Ectodermal cell (in vitro differentiated cells): ENCODE measurements around the gene ZNF761.
"Not testable (repeated sequence)": the region's sequence is repeated elsewhere in the genome, so short reads cannot be mapped to it uniquely, and the experiment has no call there.

Experiments
- H3K27ac ChIP-seq: 2 replicates; pipeline ENCODE4 v1.7.0; 2013; ENCODE audit warnings: mild to moderate bottlenecking, low read depth, low read length; ENCODE audit not compliant: insufficient read depth, poor library complexity, severe bottlenecking
- H3K27me3 ChIP-seq: 2 replicates; pipeline ENCODE4 v1.7.0; 2013; ENCODE audit warnings: mild to moderate bottlenecking, low read length; ENCODE audit not compliant: insufficient read depth, control insufficient read depth, poor library complexity, severe bottlenecking
- H3K36me3 ChIP-seq: one replicate; pipeline ENCODE4 v1.7.0; 2013; ENCODE audit warnings: low read length; ENCODE audit not compliant: control insufficient read depth, insufficient read depth
- H3K4me1 ChIP-seq: one replicate; pipeline ENCODE4 v1.7.0; 2013; ENCODE audit warnings: low read length; ENCODE audit not compliant: control insufficient read depth, insufficient read depth
- H3K4me3 ChIP-seq: 2 replicates; pipeline ENCODE4 v1.7.0; 2013; ENCODE audit warnings: low read depth, low read length, control low read depth; ENCODE audit not compliant: insufficient read depth
- H3K9me3 ChIP-seq: 2 replicates; pipeline ENCODE4 v1.7.0; 2013; ENCODE audit warnings: mild to moderate bottlenecking, low read length, moderate library complexity; ENCODE audit not compliant: control insufficient read depth
- WGBS, 2 experiments: methylation state at CpG; one replicate each; pipeline ENCODE4 v1.1.7; 2013; ENCODE audit warnings: missing lambda C conversion rate in 2 of 2; 5-methylcytosine and 5-hydroxymethylcytosine counted together

ZNF761 gene

DNA sequence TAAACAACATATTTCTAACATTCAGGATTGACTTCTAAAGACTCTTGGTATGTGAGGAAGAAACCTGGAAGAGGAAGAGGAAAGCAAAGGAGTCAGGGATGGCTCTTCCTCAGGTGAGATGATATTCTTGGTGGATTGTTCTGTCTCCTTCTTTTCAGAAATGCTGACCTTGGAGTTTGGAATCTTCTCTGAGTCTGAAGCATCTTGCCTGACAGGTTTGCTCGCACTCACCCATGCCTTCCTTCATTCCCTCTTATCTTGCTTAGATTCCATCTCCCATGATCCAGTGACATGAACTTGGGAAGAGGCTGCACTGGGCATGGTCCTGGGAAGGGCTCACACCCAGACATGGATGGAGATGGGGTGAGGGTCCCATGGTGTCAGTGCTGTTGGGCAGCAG is 33.9 kb upstream of the ZNF761 start:
- H3K27me3 ChIP-seq, H3K9me3 ChIP-seq, H3K4me3 ChIP-seq, H3K4me1 ChIP-seq, H3K36me3 ChIP-seq, H3K27ac ChIP-seq: not testable (repeated sequence)
- WGBS, 2 experiments: 86 to 88% methylated on average over 1 of the region's 1 CpG

DNA sequence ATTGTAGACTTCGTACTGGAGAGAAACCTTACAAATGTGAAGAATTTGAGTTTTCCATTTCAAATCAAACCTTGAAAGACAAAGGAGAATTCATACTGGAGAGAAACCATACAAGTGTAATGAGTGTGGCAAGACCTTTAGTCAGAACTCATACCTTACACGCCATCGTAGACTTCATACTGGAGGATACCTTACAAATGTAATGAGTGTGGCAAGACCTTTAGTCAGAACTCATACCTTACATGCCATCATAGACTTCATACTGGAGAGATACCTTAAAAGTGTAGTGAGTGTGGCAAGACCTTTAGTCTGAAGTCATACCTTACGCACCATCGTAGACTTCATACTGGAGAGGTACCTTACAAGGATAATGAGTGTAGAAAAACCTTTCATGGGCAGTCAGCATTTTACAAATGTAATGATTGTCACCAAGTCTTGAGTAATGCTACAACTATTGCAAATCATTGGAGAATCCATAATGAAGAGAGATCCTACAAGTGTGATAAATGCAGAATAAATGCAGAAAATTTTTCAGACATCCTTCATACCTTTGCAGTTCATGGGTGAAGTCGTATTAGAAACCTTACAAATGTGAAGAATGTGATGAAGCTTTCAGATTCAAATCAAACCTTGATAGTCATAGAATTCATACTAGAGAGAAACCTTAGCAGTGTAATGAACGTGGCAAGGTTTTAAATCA is 22.1 kb upstream of the ZNF761 start:
- Histone ChIP-seq H3K27ac (no peak overlapping the region), H3K4me3 (no peak overlapping the region), H3K4me1 (no peaks in the 10 kb centered on the region), H3K36me3 (peaks cover 29% of the 10 kb centered on the region), H3K9me3 (no peaks in the 10 kb centered on the region), H3K27me3 (no peaks in the 10 kb centered on the region)
- WGBS, 2 experiments: 87 to 88% methylated on average over 6 to 7 of the region's 7 CpGs

- WGBS, 2 experiments: 83 to 87% methylated on average over 11 of the region's 11 CpGs
- H3K27ac ChIP-seq, H3K36me3 ChIP-seq: not testable (repeated sequence)
Observed at GRCh38 chr19:53420520-53421315, 11.1 kb upstream of the ZNF761 start.

GRCh38 chr19:53422551-53422950 is 9.2 kb upstream of the ZNF761 start:
- no peaks in the 10 kb centered on the region for H3K27me3 ChIP-seq
- H3K4me1 ChIP-seq: no peaks in the 10 kb centered on the region
- no peaks in the 10 kb centered on the region for H3K9me3 ChIP-seq
- H3K36me3 ChIP-seq: no peaks in the 10 kb centered on the region
- 88 to 89% methylated on average over 5 of the region's 5 CpGs for WGBS, 2 experiments
- H3K27ac ChIP-seq: no peak overlapping the region
- no peak overlapping the region for H3K4me3 ChIP-seq

More at GRCh38 chr19:53420520-53421315, 11.1 kb upstream of the ZNF761 start:
- not testable (repeated sequence) for H3K27me3 ChIP-seq, H3K4me3 ChIP-seq, H3K4me1 ChIP-seq, H3K9me3 ChIP-seq

DNA sequence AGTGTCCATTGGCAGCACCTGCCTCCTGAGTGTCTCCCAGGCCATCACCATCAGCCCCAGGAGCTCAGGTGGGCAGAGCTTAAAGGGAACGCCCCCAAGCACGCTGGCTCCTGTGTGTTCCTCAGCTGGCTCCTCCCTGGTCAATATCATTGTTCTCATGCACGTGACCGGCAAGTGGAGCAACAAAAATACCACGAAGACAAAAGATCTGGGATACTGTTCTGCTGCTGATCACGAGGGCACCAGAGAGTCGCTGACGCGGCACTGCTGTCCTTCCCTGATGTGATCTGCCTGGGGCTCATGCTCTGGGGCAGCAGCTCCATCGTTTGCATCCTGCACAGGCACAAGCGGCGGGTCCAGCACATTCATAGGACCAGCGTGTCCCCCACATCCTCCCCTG is 8.7 kb upstream of the ZNF761 start:
- H3K4me1 ChIP-seq, H3K27me3 ChIP-seq, H3K4me3 ChIP-seq, H3K36me3 ChIP-seq, H3K27ac ChIP-seq, H3K9me3 ChIP-seq: not testable (repeated sequence)
- WGBS, 2 experiments: 78 to 100% methylated on average over 4 of the region's 13 CpGs

- 79 to 96% methylated on average over 4 to 6 of the region's 8 CpGs for WGBS, 2 experiments
- not testable (repeated sequence) for H3K36me3 ChIP-seq, H3K27ac ChIP-seq, H3K27me3 ChIP-seq, H3K4me3 ChIP-seq, H3K4me1 ChIP-seq, H3K9me3 ChIP-seq
Observed at GRCh38 chr19:53423680-53424079, 8.1 kb upstream of the ZNF761 start.

- WGBS, 2 experiments: 28 to 34% methylated on average over 9 of the region's 9 CpGs
Observed at GRCh38 chr19:53424968-53425597, 6.7 kb upstream of the ZNF761 start.

GRCh38 chr19:53432088-53432661 is 391 bp downstream of the ZNF761 start:
- H3K27ac ChIP-seq: no peak overlapping the region
- no peaks in the 10 kb centered on the region for H3K36me3 ChIP-seq
- WGBS, 2 experiments: 0% methylated on average over 30 of the region's 30 CpGs

More at GRCh38 chr19:53424968-53425597, 6.7 kb upstream of the ZNF761 start:
- H3K4me1 ChIP-seq: no peaks in the 10 kb centered on the region
- H3K4me3 ChIP-seq: no peak overlapping the region
- H3K36me3 ChIP-seq: no peaks in the 10 kb centered on the region
- no peaks in the 10 kb centered on the region for H3K9me3 ChIP-seq
- H3K27ac ChIP-seq: no peak overlapping the region
- H3K27me3 ChIP-seq: no peaks in the 10 kb centered on the region

GRCh38 chr19:53443809-53444208 is 12.0 kb downstream of the ZNF761 start:
- H3K27ac ChIP-seq, H3K4me3 ChIP-seq, H3K9me3 ChIP-seq, H3K27me3 ChIP-seq, H3K4me1 ChIP-seq: not testable (repeated sequence)
- WGBS, 2 experiments: 91 to 96% methylated on average over 2 of the region's 2 CpGs
- peaks cover 26% of the 10 kb centered on the region for H3K36me3 ChIP-seq

More at GRCh38 chr19:53432088-53432661, 391 bp downstream of the ZNF761 start:
- H3K4me3 ChIP-seq: peak overlapping the region; percentile 62
- no peaks in the 10 kb centered on the region for H3K9me3 ChIP-seq
- H3K4me1 ChIP-seq: peaks cover 7% of the 10 kb centered on the region
- H3K27me3 ChIP-seq: peaks cover 9% of the 10 kb centered on the region

DNA sequence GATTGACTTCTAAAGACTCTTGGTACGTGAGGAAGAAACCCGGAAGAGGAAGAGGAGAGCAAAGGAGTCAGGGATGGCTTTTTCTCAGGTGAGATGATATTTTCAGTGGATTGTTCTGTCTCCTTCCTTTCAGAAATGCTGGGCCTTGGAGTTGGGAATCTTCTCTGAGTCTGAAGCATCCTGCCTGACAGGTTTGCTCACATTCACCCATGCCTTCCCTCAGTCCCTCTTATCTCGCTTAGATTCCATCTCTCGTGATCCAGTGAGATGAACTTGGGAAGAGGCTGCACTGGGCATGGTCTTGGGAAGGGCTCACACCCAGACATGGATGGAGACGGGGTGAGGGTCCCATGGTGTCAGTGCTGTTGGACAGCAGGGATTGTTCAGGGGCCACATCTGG is 15.4 kb downstream of the ZNF761 start:
- not testable (repeated sequence) for H3K4me1 ChIP-seq, H3K27me3 ChIP-seq, H3K27ac ChIP-seq, H3K4me3 ChIP-seq, H3K9me3 ChIP-seq
- H3K36me3 ChIP-seq: peaks cover 20% of the 10 kb centered on the region
- 92 to 95% methylated on average over 5 of the region's 5 CpGs for WGBS, 2 experiments
